GM12801 (cell line): ENCODE results near the gene CTNNBIP1.

Experiments
- TF ChIP-seq, protein P1 (sequence below): IDR thresholded peaks from one replicate; pipeline ENCODE4 v1.5.1; 2011; ENCODE audit warnings: control low read depth; ENCODE audit not compliant: insufficient read length; ENCODE audit errors: extremely low read depth

Gene CTNNBIP1

GRCh38 chr1:9902060-9902452 is 8.0 kb downstream of the CTNNBIP1 start:
- TF ChIP-seq, protein P1, sequence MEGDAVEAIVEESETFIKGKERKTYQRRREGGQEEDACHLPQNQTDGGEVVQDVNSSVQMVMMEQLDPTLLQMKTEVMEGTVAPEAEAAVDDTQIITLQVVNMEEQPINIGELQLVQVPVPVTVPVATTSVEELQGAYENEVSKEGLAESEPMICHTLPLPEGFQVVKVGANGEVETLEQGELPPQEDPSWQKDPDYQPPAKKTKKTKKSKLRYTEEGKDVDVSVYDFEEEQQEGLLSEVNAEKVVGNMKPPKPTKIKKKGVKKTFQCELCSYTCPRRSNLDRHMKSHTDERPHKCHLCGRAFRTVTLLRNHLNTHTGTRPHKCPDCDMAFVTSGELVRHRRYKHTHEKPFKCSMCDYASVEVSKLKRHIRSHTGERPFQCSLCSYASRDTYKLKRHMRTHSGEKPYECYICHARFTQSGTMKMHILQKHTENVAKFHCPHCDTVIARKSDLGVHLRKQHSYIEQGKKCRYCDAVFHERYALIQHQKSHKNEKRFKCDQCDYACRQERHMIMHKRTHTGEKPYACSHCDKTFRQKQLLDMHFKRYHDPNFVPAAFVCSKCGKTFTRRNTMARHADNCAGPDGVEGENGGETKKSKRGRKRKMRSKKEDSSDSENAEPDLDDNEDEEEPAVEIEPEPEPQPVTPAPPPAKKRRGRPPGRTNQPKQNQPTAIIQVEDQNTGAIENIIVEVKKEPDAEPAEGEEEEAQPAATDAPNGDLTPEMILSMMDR: no peak

DNA sequence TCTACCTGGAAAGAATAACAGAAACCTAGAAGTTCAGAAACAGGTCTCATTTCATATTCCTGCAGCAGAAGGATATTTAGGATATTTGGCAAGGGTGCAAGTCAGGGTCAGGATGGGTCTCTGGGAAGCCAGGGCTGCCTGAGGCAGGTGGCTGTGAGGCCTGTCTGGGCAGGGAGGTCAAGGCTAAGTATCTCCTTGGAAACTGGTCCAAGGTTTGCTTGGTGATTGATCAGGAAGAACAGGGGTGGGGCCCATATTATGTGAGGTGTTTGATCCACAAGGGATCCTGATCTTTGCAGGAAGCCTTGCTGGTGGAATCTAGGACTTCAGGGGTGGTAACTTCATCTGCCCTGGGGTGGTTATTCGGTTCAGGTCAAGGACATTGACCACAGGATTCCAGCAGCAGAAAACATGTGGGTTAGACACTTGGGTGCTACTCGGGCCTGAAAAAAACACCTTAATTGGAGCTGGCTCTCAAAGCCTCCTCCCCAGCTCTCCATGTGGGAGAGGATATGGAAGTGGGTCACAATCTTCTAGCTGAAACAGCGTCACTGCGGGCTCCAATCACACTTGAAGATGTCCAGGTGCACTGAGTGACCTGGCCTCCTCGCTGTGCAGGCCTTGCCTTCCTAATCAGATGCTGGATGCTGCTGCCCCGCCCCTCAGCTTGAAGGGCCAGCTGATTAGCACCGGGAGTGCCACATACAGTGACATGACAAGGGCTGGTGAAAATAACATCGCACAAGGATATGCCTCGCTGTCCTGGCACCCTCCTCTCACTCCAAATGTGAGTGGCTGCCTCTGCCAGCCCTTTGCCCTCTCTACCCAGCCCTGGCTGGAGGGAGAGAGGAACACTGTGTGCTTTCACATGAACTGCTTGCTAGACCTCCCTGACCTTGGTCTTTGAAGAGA is 8.7 kb downstream of the CTNNBIP1 start:
- TF ChIP-seq, protein P1: no peak

DNA sequence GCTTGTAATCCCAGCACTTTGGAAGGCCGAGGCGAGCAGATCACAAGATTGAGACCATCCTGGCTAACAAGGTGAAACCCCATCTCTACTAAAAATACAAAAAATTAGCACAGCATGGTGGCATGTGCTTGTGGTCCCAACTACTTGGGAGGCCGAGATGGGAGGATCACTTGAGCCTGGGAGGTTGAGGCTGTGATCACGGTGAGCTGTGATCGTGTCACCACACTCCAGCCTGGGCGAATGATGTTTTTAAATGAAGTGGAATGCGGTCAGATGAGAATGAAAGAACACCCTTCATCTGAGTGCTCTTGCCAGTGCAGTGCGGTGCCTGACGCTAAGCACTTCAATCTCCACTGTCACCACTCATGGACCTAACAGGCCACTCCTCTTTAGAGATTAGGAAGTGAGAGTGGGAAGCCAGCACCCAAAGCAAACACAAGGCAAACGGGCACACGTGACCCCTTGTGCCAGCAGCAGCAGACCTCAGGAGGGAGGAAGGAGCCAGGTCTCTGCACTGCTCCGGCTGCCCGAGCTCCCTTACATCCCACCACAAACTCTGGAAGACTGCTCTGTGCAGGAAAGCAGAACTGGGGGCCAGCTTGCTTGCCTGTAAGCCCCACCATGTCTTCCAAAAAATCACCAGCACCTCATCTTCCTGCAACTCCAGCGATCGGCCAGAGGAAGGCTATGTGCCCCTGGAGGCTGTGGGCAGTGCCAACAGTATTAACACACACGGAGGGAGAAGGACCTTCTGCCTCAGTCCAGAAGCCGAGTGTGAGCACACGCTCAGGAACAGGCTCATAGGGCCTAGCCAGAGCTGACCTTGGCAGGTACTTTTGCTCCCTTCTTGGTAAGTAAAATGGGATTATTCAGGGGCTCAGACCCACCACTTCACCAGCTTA is 9.7 kb downstream of the CTNNBIP1 start:
- TF ChIP-seq, protein P1: no peak

GRCh38 chr1:9894115-9894514 is 16.0 kb downstream of the CTNNBIP1 start:
- TF ChIP-seq, protein P1: no peak

DNA sequence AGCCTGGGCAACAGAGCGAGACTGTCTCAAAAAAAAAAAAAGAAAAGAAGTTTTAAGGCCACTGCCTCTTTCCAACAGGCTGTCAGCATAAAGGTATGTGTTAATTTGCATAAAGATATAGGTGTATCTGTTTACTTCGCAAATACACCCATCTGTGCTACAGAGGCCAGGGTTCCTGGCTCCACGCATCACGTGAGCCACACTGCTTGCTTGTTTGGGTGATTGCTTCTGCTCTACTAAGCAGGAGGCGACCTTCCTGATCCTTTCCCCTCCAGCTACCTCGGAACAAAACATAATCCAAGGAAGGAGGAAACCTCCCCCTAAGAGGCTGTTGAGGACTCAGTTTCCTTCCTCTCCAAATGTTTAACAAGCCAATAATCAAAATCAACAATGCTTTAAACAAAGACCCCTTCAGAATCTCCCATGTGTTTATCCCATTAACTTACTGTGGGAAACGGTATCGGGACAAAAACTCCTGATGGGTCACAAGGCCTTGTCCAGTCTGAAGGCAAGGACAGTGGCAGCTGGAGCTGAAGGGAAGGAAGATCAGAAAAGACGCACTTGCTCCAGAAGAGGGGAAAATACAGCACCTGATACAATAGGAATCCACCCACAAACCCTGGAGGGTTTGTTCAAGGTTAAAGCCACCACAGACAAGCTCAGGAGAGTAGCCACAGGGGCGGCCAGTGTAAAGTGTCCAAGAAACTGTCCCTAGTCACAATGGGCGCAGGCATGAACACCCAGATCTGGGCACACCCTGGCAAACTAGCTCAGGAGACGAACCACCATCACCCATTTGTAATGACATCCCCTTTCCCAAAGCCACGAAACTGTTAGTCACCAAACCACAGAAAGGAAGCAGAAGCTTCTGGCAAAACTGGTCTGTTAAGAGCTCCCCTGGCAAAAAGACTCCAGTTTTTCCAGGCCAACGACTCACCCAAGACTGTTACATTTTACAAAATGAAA is 17.2 kb downstream of the CTNNBIP1 start:
- TF ChIP-seq, protein P1: no peak

DNA sequence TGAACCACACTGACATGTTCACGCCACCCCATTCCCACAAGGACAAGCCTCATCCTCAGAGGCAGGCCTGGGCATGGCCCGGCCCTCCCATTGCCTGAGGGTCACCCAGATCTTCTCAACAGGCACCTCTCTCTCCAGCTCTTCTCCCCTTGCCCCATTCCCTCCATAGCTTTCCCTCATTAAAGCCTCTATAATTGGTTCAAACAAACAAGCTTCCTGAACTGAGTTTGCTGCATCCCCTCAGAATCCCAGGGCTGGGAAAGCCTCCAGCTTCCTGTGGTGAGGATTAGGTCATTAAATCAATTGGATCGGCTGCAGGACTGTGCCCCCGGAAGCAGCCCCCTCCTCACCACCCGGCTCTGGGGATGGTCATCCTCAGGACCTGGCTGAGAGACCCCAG is 18.9 kb downstream of the CTNNBIP1 start:
- TF ChIP-seq, protein P1: no peak
